Prostate gland (tissue), 2 donors: Measurements from ENCODE around the gene SAP30BP.

Experiments used
- CTCF ChIP-seq, 4 experiments: fragments of 200-600 bp in 2 of 4; fragments of 450-650 bp in 2 of 4; sonication (generic) in 2 of 4; IDR thresholded peaks; 1 replicate in 3 of 4; 2 replicates in 1 of 4; pipeline ENCODE4 v1.5.1; 2016 to 2019; ENCODE audit warnings: antibody characterized with exemption in 4 of 4, mild to moderate bottlenecking in 2 of 4, moderate library complexity in 2 of 4
- POLR2A ChIP-seq: fragments of 450-650 bp; IDR thresholded peaks from one replicate; pipeline ENCODE4 v1.6.1; 2016; ENCODE audit warnings: antibody characterized with exemption, mild to moderate bottlenecking
- POLR2AphosphoS5 ChIP-seq: sonication (generic); formaldehyde crosslinking; IDR thresholded peaks from one replicate; pipeline ENCODE4 v1.6.1; 2017; ENCODE audit warnings: antibody characterized with exemption

- TF ChIP-seq POLR2A = no peak
- no peak for TF ChIP-seq CTCF (IDR thresholded peaks at IDR 0.05)
- no peak for TF ChIP-seq POLR2AphosphoS5
Measured at GRCh38 chr17:75642784-75643642, 24.1 kb upstream of the SAP30BP start.
